CD4-positive, alpha-beta T cell (primary cell): ENCODE measurements around the gene COMP. TPM values are rescaled to one million over a fixed set of nuclear protein-coding genes. Genes with fewer than 3 reads are reported as not detected.

Source experiments
- ATAC-seq: fragments of 200-7000 bp; cut with Tn5 transposase; one replicate; pipeline ENCODE4 v1.10.0; 2022; ENCODE audit warnings: mild to moderate bottlenecking; ENCODE audit not compliant: poor library complexity
- CTCF ChIA-PET: fragments of 350-600 bp; sonication (Branson Sonifier 250); formaldehyde crosslinking; loops from one replicate; lab custom pipeline; 2021; ENCODE audit warnings: antibody characterized with exemption, inconsistent platforms; lab: Charles Lee
- POLR2A ChIA-PET: fragments of 350-600 bp; sonication (Branson Sonifier 250); formaldehyde crosslinking; loops from one replicate; lab custom pipeline; 2021; ENCODE audit warnings: antibody characterized with exemption, inconsistent platforms; lab: Charles Lee
- DNase-seq, 14 experiments: peaks; one replicate each; pipeline ENCODE4 v3.0.0-alpha.2; 2013 to 2020; ENCODE audit warnings: mixed read lengths in 2 of 14
- H3K27ac ChIP-seq, 2 donors: one replicate each; pipeline versions ENCODE4 v1.5.1 to v1.7.0; 2013; ENCODE audit warnings: low read length in 2 of 2, low read depth in 1 of 2, mild to moderate bottlenecking in 1 of 2
- H3K27me3 ChIP-seq, 2 experiments: 1 replicate in 1 of 2; 2 replicates in 1 of 2; pipeline versions ENCODE4 v1.6.1 to v1.7.0; 2013; ENCODE audit warnings: low read length in 2 of 2, control low read depth in 1 of 2, mild to moderate bottlenecking in 1 of 2, moderate library complexity in 1 of 2; ENCODE audit not compliant: insufficient read depth in 2 of 2, control insufficient read depth in 1 of 2
- H3K36me3 ChIP-seq: one replicate; pipeline ENCODE4 v1.6.1; 2013; ENCODE audit warnings: low read length, control low read depth; ENCODE audit not compliant: insufficient read depth
- H3K4me1 ChIP-seq: one replicate; pipeline ENCODE4 v1.6.1; 2013; ENCODE audit warnings: low read length, control low read depth; ENCODE audit not compliant: insufficient read depth
- H3K4me3 ChIP-seq: one replicate; pipeline ENCODE4 v1.5.1; 2013; ENCODE audit warnings: mild to moderate bottlenecking, low read length, moderate library complexity
- H3K9me3 ChIP-seq, 2 experiments: 1 replicate in 1 of 2; 2 replicates in 1 of 2; pipeline versions ENCODE4 v1.6.1 to v1.7.0; 2013; ENCODE audit warnings: low read length in 2 of 2, mild to moderate bottlenecking in 2 of 2, control low read depth in 1 of 2, moderate library complexity in 1 of 2; ENCODE audit not compliant: control insufficient read depth in 1 of 2, insufficient read depth in 1 of 2
- H3K27ac Mint-ChIP-seq: one replicate; pipeline ENCODE4 v1.8.0; 2020; ENCODE audit warnings: mixed read lengths
- H3K27me3 Mint-ChIP-seq: one replicate; pipeline ENCODE4 v1.8.0; 2021; ENCODE audit warnings: mixed read lengths
- H3K36me3 Mint-ChIP-seq: one replicate; pipeline ENCODE4 v1.8.0; 2021; ENCODE audit warnings: low read depth, mixed read lengths
- H3K4me1 Mint-ChIP-seq: one replicate; pipeline ENCODE4 v1.8.0; 2021; ENCODE audit warnings: low read depth, mixed read lengths
- H3K4me3 Mint-ChIP-seq: one replicate; pipeline ENCODE4 v1.8.0; 2020; ENCODE audit warnings: mild to moderate bottlenecking, mixed read lengths
- H3K9me3 Mint-ChIP-seq: one replicate; pipeline ENCODE4 v1.8.0; 2020; ENCODE audit warnings: mixed read lengths
- intact Hi-C, 2 experiments: fragments of 100-400 bp; cut with DNase I in 1 of 2; cut with micrococcal nuclease in 1 of 2; formaldehyde crosslinking; loops; one replicate each; pipeline versions ENCODE4 v1.15.1 to v1.9.0; 2023 to 2025; cut with DNase I, micrococcal nuclease
- total RNA-seq, 174 experiments: library from RNA in 2 of 174; stranded (reverse) in 2 of 174; gene quantifications; one replicate each; pipeline ENCODE4 v1.2.3 and lab custom pipeline; 2021 to 2026
- TF ChIP-seq, protein P1 (sequence below): fragments of 200-600 bp; IDR thresholded peaks from one replicate; pipeline ENCODE4 v1.8.0; 2022; ENCODE audit warnings: antibody characterized with exemption, mild to moderate bottlenecking

The COMP gene
- total RNA-seq, 2 experiments from 2014 or later, result not detected

DNA sequence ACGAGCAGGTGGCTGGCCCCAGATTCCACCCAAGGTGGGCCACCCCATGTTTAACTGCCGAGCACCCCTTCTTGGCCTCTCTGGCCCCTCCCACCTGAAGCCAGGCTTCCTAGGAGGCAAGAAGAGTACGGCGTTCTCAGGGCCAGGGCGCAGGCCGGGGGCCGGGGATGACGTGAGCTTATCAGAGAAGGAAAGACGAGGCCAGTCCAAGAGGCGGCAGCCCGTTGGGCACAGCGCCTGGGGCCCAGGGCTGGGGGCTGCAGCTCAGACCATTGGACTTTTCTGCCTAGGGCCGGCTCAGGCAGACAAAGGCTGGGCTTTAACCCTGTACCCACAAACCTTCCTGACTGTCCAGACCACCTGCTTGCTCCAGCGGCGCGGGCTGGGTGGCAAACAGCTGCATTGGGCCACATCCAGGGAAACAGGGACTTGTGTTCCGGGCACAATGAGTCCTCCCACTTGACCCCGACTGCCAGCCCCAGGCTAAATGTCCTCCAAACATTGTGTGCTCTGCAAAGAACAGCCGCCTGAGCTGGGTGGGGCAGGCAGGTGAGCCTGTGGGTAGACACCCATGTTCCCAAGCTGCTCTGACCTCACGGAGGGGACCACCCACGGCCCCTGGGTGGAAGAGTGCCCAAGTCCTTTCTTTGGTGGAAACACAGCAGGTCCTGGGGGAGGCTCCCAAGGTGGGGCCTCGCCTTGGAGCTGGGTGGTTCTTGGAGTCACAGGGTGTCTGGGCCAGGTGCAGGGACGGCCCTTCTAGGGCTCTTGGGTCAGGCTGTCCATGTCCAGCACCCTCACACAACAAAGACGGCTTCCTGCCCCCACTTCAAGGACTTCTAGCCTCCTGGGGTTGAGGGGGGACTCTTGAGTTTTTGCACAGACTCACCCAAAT lies 21.9 kb downstream of the COMP start:
- Mint-ChIP-seq H3K36me3 (peaks cover 4% of the 10 kb centered on the region), H3K4me1 (no peaks in the 10 kb centered on the region), H3K27me3 (no peaks in the 10 kb centered on the region), H3K27ac (no peak overlapping the region), H3K9me3 (no peaks in the 10 kb centered on the region), H3K4me3 (no peak overlapping the region)
- no peak overlapping the region for H3K4me3 ChIP-seq
- H3K4me1 ChIP-seq, result no peaks in the 10 kb centered on the region
- peaks cover 0 to 4% of the 10 kb centered on the region in 2 experiments for H3K9me3 ChIP-seq
- no peak overlapping the region for H3K27ac ChIP-seq
- TF ChIP-seq, protein P1, sequence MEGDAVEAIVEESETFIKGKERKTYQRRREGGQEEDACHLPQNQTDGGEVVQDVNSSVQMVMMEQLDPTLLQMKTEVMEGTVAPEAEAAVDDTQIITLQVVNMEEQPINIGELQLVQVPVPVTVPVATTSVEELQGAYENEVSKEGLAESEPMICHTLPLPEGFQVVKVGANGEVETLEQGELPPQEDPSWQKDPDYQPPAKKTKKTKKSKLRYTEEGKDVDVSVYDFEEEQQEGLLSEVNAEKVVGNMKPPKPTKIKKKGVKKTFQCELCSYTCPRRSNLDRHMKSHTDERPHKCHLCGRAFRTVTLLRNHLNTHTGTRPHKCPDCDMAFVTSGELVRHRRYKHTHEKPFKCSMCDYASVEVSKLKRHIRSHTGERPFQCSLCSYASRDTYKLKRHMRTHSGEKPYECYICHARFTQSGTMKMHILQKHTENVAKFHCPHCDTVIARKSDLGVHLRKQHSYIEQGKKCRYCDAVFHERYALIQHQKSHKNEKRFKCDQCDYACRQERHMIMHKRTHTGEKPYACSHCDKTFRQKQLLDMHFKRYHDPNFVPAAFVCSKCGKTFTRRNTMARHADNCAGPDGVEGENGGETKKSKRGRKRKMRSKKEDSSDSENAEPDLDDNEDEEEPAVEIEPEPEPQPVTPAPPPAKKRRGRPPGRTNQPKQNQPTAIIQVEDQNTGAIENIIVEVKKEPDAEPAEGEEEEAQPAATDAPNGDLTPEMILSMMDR, result no peak
- no peak for ATAC-seq
- intact Hi-C loops, result no loop called here
- ChIA-PET CTCF (no interaction called here), POLR2A (no interaction called here)
- H3K36me3 ChIP-seq, result peaks cover 2% of the 10 kb centered on the region
- H3K27me3 ChIP-seq, result no peaks in the 10 kb centered on the region
- DNase-seq, result no peak

DNA sequence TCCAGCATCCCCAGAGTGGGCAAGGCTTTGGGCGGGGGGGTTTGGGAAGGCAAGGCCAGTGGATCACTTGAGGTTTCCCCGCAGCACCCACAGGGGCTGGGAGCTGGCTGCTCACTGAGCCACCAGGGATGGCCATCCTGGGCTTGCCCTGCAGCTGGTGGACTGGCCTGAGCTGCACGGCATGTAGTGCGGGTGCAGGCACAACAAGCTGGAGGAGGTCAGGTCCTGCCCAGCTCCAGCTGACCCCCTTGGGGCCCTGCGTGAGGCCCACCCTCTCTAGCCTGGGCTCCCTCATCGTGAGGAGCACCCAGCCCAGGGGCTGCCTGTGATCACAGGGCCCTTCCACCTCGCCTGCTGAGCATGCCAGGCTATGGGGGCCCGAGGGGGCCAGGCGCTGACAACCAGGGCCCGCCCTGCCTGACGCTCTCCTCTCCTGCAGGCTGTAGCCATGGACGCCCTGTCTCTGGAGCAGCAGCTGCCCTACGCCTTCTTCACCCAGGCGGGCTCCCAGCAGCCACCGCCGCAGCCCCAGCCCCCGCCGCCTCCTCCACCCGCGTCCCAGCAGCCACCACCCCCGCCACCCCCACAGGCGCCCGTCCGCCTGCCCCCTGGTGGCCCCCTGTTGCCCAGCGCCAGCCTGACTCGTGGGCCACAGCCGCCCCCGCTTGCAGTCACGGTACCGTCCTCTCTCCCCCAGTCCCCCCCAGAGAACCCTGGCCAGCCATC lies 22.9 kb downstream of the COMP start:
- DNase-seq (no peak), ATAC-seq (no peak)
- Mint-ChIP-seq H3K9me3 (no peaks in the 10 kb centered on the region), H3K4me1 (no peaks in the 10 kb centered on the region), H3K4me3 (no peak overlapping the region), H3K27ac (no peak overlapping the region), H3K36me3 (peaks cover 4% of the 10 kb centered on the region), H3K27me3 (no peaks in the 10 kb centered on the region)
- Histone ChIP-seq H3K4me3 (no peak overlapping the region), H3K9me3 (peaks cover 0 to 4% of the 10 kb centered on the region in 2 experiments), H3K27me3 (no peaks in the 10 kb centered on the region), H3K27ac (no peak overlapping the region), H3K36me3 (peaks cover 2% of the 10 kb centered on the region), H3K4me1 (no peaks in the 10 kb centered on the region)
- ChIA-PET POLR2A (no interaction called here), CTCF (no interaction called here)
- intact Hi-C loops, result no loop called here
- TF ChIP-seq, protein P1, result no peak

DNA sequence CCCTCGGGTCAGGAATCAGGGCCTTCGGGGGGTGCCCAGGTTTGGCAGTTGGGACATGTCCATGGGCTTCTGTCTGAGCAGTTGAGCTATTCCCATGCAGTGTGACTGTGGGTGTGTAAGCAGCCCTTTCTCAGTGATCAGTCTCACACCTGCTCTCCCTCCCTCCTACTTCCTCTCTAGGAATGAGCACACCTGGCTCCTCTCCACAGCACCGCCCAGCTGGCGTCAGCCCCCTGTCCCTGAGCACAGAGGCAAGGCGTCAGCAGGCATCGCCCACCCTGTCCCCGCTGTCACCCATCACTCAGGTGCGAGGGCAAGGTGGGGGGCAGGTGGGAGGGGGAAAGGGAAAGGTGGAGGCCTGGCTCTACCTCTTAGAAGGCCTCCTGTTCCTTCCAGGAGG lies 25.9 kb downstream of the COMP start:
- ATAC-seq, result no peak
- Histone ChIP-seq H3K9me3 (peaks cover 0 to 4% of the 10 kb centered on the region in 2 experiments), H3K27ac (no peak overlapping the region), H3K36me3 (peaks cover 2% of the 10 kb centered on the region), H3K4me1 (no peaks in the 10 kb centered on the region), H3K4me3 (no peak overlapping the region), H3K27me3 (no peaks in the 10 kb centered on the region)
- H3K4me3 Mint-ChIP-seq, result no peak overlapping the region
- H3K27ac Mint-ChIP-seq, result no peak overlapping the region
- ChIA-PET CTCF (interaction anchor here (1.7 kb wide), 1 partner anchor 314 kb away, joined by 3 read pairs; no protein-coding TSS in a partner anchor), POLR2A (interaction anchor here (0.6 to 0.9 kb wide), 2 partner anchors 51 to 57 kb away, joined by 3 to 6 read pairs; no protein-coding TSS in a partner anchor)
- TF ChIP-seq, protein P1, result no peak
- intact Hi-C loops, result no loop called here
- H3K9me3 Mint-ChIP-seq, result no peaks in the 10 kb centered on the region
- H3K27me3 Mint-ChIP-seq, result no peaks in the 10 kb centered on the region
- peaks cover 4% of the 10 kb centered on the region for H3K36me3 Mint-ChIP-seq
- DNase-seq, result no peak
- H3K4me1 Mint-ChIP-seq, result no peaks in the 10 kb centered on the region
